Keratinocyte (primary cell): ENCODE measurements around the gene DNAH10. TPM values are rescaled to one million over a fixed set of nuclear protein-coding genes. Genes with fewer than 3 reads are reported as not detected.

ENCODE experiments used
- DNase-seq: peaks from one replicate; pipeline ENCODE4 v3.0.0-alpha.2; 2011; ENCODE audit warnings: low read depth, missing footprints, low spot score
- FAIRE-seq: peaks from 2 replicates; lab custom pipeline; 2011; peaks lifted over from hg19 to GRCh38; lab: Jason Lieb, UNC
- H2AFZ ChIP-seq: 2 replicates; pipeline ENCODE4 v1.6.0; 2012; ENCODE audit warnings: low read length, control low read depth, inconsistent platforms; ENCODE audit not compliant: control insufficient read depth
- H3K27ac ChIP-seq: 2 replicates; pipeline ENCODE4 v1.5.1; 2011; ENCODE audit warnings: low read length; ENCODE audit not compliant: control insufficient read depth, insufficient read depth
- H3K27me3 ChIP-seq: 3 replicates; pipeline ENCODE4 v1.6.0; 2011; ENCODE audit warnings: low read length; ENCODE audit not compliant: control insufficient read depth, insufficient read depth; ENCODE audit errors: extremely low read depth
- H3K36me3 ChIP-seq, 2 experiments: 2 replicates in 1 of 2; 3 replicates in 1 of 2; pipeline ENCODE4 v1.5.1; 2011; ENCODE audit warnings: low read length in 2 of 2, mild to moderate bottlenecking in 1 of 2; ENCODE audit not compliant: control insufficient read depth in 2 of 2, insufficient read depth in 2 of 2; ENCODE audit errors: extremely low read depth in 1 of 2
- H3K4me1 ChIP-seq: 3 replicates; pipeline ENCODE4 v1.5.1; 2011; ENCODE audit warnings: low read length; ENCODE audit not compliant: control insufficient read depth, insufficient read depth; ENCODE audit errors: extremely low read depth
- H3K4me2 ChIP-seq: 3 replicates; pipeline ENCODE4 v1.6.0; 2011; ENCODE audit warnings: low read depth, low read length; ENCODE audit not compliant: control insufficient read depth, insufficient read depth; ENCODE audit errors: extremely low read depth
- H3K4me3 ChIP-seq, 3 experiments: fragments of 200-600 bp in 1 of 3; sonication (generic) in 1 of 3; 2 replicates in 2 of 3; 3 replicates in 1 of 3; pipeline ENCODE4 v1.5.1; 2011 to 2016; ENCODE audit warnings: low read length in 3 of 3, mild to moderate bottlenecking in 3 of 3, control low read depth in 2 of 3, inconsistent platforms in 1 of 3, low read depth in 1 of 3, mixed read lengths in 1 of 3, mixed run types in 1 of 3, moderate library complexity in 1 of 3; ENCODE audit not compliant: control insufficient read depth in 2 of 3, insufficient read depth in 2 of 3; ENCODE audit errors: extremely low read depth in 1 of 3
- H3K79me2 ChIP-seq: 2 replicates; pipeline ENCODE4 v1.6.0; 2012; ENCODE audit warnings: low read length; ENCODE audit not compliant: control insufficient read depth, insufficient read depth
- H3K9ac ChIP-seq: 3 replicates; pipeline ENCODE4 v1.6.0; 2011; ENCODE audit warnings: low read length; ENCODE audit not compliant: control insufficient read depth, insufficient read depth; ENCODE audit errors: extremely low read depth
- H3K9me1 ChIP-seq: 3 replicates; pipeline ENCODE4 v1.6.0; 2011; ENCODE audit warnings: low read length; ENCODE audit not compliant: control insufficient read depth, insufficient read depth; ENCODE audit errors: extremely low read depth
- H3K9me3 ChIP-seq: 2 replicates; pipeline ENCODE4 v1.5.1; 2012; ENCODE audit warnings: low read depth, low read length; ENCODE audit not compliant: control insufficient read depth
- H4K20me1 ChIP-seq: 3 replicates; pipeline ENCODE4 v1.6.0; 2011; ENCODE audit warnings: low read length; ENCODE audit not compliant: control insufficient read depth, insufficient read depth; ENCODE audit errors: extremely low read depth
- EZH2 ChIP-seq: IDR thresholded peaks from one replicate; pipeline ENCODE4 v1.6.1; 2012; ENCODE audit warnings: inconsistent platforms, mild to moderate bottlenecking, low read length, moderate library complexity
- dilution Hi-C: fragments of 300-500 bp; cut with MboI; formaldehyde crosslinking; loops from one replicate; pipeline ENCODE4 v1.7.0; 2020; ENCODE audit warnings: low sequenced_read_pairs; ENCODE audit not compliant: extremely low pct_ligation_motif_present
- polyA plus RNA-seq, 5 experiments: library from polyadenylated mRNA; depleted of rRNA in 3 of 5; stranded (reverse) in 3 of 5; stranded (forward) in 1 of 5; unstranded in 1 of 5; fragments of >200 nt; gene quantifications; 1 replicate in 1 of 5; 2 replicates in 3 of 5; 3 replicates in 1 of 5; pipeline versions ENCODE4 v1.2.1 to v1.2.3, GENCODE V29; 2011 to 2012; ENCODE audit warnings: missing spikeins in 2 of 5, low read depth in 1 of 5, low replicate concordance in 1 of 5
- TF ChIP-seq, protein P1 (sequence below), 3 experiments: IDR thresholded peaks in 1 of 3; conservative IDR thresholded peaks in 1 of 3; optimal IDR thresholded peaks in 1 of 3; 2 replicates in 2 of 3; 3 replicates in 1 of 3; pipeline versions ENCODE3 to v1.5.1; 2011; ENCODE audit warnings: low read length in 3 of 3, mild to moderate bottlenecking in 3 of 3, moderate library complexity in 2 of 3, control low read depth in 1 of 3, inconsistent platforms in 1 of 3; ENCODE audit not compliant: insufficient read depth in 2 of 3; ENCODE audit errors: extremely low read depth in 1 of 3

Gene DNAH10
- polyA plus RNA-seq, 1 donor (not counting 4 experiments of a cell fraction or from before 2014, with no cell fraction given), result 0.08 TPM

DNA sequence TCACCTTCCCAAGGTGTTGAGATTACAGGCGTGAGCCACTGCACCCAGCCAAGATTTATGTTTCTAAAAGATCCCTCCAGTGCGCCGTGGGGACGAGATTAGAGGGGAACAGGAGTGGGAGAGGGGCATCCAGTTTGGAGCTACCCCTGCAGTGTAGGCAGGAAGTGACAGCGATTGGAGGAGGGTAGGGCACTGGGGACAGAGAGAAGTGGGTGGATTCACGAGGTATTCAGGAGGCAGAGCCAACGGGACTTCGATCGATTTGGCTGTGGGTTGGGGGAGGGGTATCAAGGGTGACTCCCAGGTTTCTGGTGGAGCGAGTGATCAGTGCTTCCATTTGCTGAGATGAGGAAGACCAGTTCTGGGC is 128.4 kb downstream of the DNAH10 start:
- Histone ChIP-seq H4K20me1 (no peaks in the 10 kb centered on the region), H3K9me1 (no peaks in the 10 kb centered on the region), H3K4me2 (no peak overlapping the region), H3K79me2 (no peaks in the 10 kb centered on the region), H2AFZ (no peak overlapping the region), H3K36me3 (no peaks in the 10 kb centered on the region), H3K4me1 (no peaks in the 10 kb centered on the region), H3K27me3 (peaks cover 24% of the 10 kb centered on the region), H3K9ac (no peak overlapping the region), H3K4me3 (no peak overlapping the region), H3K9me3 (no peaks in the 10 kb centered on the region), H3K27ac (no peak overlapping the region)
- TF ChIP-seq EZH2, result no peak
- TF ChIP-seq, protein P1, sequence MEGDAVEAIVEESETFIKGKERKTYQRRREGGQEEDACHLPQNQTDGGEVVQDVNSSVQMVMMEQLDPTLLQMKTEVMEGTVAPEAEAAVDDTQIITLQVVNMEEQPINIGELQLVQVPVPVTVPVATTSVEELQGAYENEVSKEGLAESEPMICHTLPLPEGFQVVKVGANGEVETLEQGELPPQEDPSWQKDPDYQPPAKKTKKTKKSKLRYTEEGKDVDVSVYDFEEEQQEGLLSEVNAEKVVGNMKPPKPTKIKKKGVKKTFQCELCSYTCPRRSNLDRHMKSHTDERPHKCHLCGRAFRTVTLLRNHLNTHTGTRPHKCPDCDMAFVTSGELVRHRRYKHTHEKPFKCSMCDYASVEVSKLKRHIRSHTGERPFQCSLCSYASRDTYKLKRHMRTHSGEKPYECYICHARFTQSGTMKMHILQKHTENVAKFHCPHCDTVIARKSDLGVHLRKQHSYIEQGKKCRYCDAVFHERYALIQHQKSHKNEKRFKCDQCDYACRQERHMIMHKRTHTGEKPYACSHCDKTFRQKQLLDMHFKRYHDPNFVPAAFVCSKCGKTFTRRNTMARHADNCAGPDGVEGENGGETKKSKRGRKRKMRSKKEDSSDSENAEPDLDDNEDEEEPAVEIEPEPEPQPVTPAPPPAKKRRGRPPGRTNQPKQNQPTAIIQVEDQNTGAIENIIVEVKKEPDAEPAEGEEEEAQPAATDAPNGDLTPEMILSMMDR (optimal IDR thresholded peaks at IDR 0.05 in 1 of 3, IDR thresholded peaks at IDR 0.05 in 1 of 3, conservative IDR thresholded peaks at IDR 0.05 in 1 of 3; ENCODE audit: extremely low read depth in 1 of 3, insufficient read depth in 2 of 3, low read length in 3 of 3), result no peak
- DNase-seq, result no peak
- dilution Hi-C loops, result no loop called here
- no peak for FAIRE-seq

DNA sequence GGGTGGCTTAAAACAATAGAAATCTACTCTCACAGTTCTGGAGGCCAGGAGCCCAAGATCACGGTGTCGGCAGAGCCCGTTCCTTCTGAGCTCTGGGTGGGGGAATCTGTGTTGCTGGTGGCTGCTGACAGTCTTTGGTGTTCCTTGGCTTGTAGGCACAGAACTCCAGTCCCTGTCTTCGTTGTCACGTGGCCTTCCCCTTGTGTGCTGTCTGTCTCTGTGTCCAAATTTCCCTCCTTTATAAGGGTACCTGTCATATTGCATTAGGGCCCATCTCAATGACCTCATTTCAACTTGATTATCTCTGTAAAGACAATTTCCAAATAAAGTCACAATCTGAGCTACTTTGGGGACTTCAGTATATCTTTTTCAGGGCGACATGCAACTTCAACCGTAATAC is 128.9 kb downstream of the DNAH10 start:
- Histone ChIP-seq H3K36me3 (no peaks in the 10 kb centered on the region), H3K27ac (no peak overlapping the region), H3K4me2 (no peak overlapping the region), H4K20me1 (no peaks in the 10 kb centered on the region), H3K4me1 (no peaks in the 10 kb centered on the region), H3K79me2 (no peaks in the 10 kb centered on the region), H3K9ac (no peak overlapping the region), H3K27me3 (peaks cover 22% of the 10 kb centered on the region), H3K9me3 (no peaks in the 10 kb centered on the region), H3K4me3 (no peak overlapping the region), H2AFZ (no peak overlapping the region), H3K9me1 (no peaks in the 10 kb centered on the region)
- DNase-seq (no peak), FAIRE-seq (no peak)
- TF ChIP-seq, protein P1 (optimal IDR thresholded peaks at IDR 0.05 in 1 of 3, IDR thresholded peaks at IDR 0.05 in 1 of 3, conservative IDR thresholded peaks at IDR 0.05 in 1 of 3; ENCODE audit: extremely low read depth in 1 of 3, insufficient read depth in 2 of 3, low read length in 3 of 3), result no peak
- no peak for TF ChIP-seq EZH2
- dilution Hi-C loops, result no loop called here
